HG02973 (cell line): ENCODE measurements around the gene DLGAP1.

Experiments used
- ATAC-seq: cut with Tn5 transposase; IDR thresholded peaks from one replicate; pipeline ENCODE4 v1.9.1; 2021; ENCODE audit warnings: moderate library complexity; ENCODE audit not compliant: unreplicated experiment

The DLGAP1 gene

GRCh38 chr18:3528231-3528630 is 926.9 kb downstream of the DLGAP1 start:
- ATAC-seq = no peak

DNA sequence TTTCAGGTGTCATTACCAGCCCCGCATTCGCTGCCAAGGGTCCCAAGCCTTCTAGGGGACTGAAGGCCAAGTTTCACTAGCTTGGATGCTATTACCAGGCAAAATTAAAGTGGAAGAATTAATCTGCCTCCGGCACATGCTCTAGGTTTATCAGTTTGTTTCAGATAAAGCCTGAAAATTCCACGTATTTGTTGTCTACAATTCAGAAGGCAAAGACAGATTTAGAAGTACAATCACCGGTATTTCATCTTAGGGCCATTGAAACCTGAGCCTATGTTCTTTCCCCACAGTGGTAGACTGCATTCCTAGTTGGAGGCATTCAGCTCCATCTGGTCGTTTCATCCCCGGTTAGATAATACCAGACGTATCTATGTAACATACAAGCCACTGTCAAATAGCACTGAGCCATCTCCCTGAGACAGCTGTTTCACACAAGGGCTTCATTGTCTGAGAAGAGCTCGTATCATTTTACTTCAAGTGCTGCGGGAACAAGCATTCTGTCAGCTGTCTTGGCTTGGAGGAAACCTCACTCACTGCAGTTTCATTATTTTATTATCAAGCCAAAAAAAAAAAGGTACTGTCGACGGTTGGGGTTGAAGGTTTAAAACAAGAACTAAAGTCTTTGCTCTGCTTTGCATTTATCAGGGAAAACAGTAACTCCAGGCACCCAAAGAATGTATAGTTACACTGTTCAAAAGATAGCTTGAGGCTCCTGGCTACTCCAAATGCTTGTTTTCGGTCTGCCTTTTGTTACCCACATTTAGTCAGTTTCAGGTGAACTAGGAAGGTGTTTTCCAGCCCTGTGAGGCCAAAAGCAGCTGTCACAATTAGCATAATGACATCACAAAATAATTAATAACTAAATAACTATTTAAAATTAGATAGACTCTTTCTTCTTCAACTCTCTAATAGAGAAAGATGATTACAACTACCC is 928.4 kb downstream of the DLGAP1 start:
- ATAC-seq = peak; percentile 59

DNA sequence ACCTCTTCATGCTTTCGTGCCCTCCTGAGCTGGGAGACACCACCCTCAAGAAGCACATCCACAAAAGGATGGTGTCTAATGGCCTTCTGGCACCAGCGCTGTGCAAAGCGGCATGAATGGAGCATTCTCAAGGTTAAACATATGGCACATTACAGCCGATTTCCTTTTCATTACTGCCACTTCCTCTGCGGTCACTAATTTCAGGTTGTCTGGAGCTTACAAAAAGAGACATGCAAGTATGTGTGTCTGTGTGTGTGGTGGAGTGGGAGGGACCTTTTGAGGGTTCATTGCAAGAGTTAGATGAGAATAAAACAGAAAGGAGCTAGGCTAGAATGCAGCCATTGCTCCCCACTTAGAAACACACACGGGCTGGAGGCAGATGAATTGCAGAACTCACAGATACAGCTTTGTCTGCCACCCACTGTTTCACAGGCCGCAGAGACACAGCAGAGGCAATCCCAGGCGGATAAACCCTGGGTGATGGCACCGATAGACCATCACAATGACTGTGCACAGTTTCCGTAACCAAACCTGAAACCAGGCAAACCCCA is 929.2 kb downstream of the DLGAP1 start:
- ATAC-seq = peak; percentile 72

- ATAC-seq = no peak
Observed at GRCh38 chr18:3524706-3525105, 930.4 kb downstream of the DLGAP1 start.

DNA sequence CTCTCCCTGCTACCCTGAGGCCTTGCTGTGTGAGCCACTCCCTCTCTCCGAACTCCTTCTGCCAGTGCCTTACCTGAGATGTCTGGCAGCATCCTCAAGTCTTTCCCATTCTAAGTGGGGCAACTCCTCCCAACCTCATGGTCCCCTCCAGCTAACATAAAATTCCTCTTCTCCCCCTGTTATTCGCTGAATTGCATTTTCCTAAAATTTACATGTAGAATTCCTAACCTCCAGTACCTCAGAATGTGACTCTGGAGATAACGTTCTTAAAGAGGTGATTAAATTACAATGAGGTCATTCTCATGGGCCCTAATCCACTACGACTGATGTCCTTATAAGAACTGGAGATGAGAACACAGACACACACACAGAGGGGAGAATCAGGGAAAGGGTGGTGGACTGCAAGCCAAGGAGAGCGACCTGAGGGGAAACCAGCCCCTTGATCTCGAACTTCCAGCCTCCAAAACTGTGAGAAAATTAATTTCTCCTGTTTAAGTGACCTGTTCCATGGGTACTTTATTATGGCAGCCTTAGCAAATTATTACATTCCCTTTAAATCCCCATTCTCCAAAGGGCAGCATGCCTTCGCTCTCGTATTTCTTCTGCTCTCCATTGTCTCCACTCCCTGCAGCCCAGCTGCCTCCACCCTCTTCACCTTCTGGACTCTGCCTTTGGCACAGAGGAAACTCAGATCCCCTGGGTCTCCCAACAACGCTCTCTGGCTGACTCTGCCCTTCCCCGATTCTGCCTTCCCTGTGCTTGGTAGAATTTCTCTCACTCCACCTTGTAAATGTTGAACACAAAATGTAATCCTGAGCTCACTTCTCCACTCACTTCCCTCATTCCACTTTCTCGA is 934.6 kb downstream of the DLGAP1 start:
- no peak for ATAC-seq

DNA sequence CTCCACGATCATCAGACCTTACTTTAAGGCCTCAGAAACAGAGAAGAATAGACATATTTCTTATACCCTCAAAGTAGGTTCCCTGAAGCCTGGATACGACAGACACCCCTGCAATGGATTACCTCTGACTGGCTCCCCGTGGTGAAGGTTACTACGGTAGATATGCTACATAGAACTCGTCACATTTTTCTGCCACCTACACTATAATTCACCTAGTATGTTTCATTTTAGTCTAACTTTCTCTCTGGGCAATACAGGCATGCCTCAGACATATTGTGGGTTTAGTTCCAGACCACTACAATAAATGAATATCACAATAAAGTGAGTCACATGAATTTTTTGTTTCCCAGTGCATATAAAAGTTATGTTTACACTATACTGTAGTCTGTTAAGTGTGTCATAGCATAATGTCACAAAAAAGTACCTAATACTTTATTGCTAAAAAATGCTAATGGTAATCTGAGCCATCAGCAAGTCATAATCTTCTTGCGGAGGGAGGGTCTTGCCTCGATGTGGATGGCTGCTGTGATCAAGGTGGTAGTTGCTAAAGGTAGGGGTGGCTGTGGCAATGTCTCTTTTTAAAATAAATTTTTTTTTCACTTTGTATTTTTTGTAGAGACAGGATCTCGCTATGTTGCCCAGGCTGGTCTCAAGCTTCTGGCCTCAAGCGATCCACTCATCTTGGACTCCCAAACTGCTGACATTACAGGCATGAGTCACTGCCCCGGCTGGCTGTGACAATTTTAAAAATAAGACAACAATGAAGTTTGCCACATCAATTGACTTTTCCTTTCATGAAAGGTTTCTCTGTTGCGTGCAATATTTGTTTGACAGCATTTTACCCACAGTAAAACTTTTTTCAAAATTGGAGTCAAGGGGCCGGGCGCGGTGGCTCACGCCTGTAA is 940.5 kb downstream of the DLGAP1 start:
- no peak for ATAC-seq

GRCh38 chr18:3513481-3513880 is 941.6 kb downstream of the DLGAP1 start:
- ATAC-seq = peak; percentile 76

DNA sequence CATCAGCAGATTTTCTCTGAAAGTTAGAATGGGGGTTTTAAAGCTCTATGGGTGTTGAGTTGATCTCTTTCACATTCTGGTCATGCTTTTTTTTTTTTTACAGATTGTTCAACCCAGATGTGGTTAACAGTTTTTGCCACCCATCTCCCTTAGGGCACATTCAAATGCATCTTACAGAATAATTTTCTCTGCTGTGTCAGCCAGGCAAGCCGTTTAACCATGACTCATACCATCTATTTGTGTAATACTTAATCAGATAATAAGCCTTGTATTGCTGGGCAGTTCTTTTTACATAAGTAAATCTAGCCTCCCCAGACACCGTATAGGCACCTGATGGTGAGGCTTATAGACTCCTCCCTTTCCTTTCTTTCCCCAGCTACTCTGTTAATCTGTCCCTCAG is 943.1 kb downstream of the DLGAP1 start:
- no peak for ATAC-seq

DNA sequence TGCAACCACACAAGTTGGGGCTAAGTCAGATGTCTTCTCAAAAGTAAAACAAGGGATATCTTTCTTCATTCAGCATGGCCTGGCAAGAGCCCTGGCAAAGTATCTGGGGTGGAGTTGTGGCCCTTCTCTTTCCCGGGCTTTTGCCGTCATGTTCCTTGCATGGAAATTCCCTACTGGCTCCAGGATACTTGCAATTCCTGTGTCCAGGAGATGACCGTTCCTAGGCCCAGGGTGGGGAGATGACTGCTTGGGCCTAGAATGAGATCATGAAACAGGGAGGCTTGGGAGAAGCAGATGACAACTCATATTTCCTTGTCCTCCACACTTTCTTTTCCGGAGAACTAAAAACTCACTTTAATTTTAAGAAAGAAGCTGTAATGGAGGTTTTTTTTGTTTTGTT is 944.2 kb downstream of the DLGAP1 start:
- ATAC-seq = no peak

DNA sequence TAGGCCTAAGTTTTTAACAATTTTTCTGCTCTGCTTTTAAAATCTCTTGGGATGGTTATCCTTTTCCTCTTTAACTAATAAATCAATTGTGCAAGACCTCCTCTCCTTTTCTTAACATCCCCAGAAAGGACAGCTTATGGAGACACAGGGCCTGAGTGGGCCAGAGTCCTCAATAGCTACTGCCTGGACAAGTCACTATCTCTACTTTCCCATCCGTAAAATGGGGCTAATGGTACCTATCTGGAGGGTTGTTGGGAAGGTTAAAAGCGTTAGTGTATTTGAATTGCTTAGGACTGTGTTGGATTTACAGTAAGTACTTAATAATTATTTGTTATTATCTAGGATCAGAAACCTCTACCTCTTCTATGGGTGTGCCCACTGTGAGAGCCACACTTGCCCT is 945.1 kb downstream of the DLGAP1 start:
- ATAC-seq = no peak

- ATAC-seq = no peak
Observed at GRCh38 chr18:3508576-3509549, 946.2 kb downstream of the DLGAP1 start.

DNA sequence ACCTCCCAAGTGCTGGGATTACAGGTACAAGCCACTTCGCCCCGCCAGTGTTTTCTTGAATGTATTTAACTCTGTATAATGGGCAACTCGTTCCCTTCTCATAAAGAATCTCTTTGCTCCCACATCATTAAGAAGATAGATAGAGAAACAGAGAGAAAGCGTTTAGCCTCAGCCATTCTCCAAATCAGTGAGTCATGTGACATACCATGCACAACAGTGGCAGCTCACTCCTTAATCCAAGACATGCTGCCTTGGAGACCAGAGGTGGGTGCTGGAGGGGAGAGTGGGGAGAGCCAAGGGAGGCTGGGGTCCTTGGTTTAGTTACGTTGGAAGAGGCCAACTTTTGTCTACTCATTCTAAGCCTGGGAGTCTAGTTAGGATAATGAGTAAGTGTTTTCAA is 950.5 kb downstream of the DLGAP1 start:
- no peak for ATAC-seq

GRCh38 chr18:3502650-3503049 is 952.5 kb downstream of the DLGAP1 start:
- no peak for ATAC-seq

DNA sequence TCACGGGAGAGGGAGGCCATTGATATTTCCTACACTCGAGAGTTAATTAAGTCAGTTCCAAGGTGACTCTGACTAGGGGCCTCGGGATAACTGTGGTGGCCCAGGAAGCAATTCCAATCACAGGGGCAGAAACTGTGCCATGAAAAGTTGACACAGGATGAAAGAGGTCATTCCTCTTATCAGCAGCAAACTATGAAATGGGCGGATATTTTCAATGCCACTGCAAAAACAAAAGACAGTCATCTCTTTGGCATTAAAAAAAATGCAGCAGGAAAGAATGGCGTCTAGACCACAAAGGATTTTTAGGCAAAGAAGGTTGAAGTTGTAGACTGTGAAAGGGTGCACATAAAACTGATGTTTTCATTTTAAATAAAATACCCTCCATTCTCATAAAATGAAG is 955.1 kb downstream of the DLGAP1 start:
- no peak for ATAC-seq

DNA sequence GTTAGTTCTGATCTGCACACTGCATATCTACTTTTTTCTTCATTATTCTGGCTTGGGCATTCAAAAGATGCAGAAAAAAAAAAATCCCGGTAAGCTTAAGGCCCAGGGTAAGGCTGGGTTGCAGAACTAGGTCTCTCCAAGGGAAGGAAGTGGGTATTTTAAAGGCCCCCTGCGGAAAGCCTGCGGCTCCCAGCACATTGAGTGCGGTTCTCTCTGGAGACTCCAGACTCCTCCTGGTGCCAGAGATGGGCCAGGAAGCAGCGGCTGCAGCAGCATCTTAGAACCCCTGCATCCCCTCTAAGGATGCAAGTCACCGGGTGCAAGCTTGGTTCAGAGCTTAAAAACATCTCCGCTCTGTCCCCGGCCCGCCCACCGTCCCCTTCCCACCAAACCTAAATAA is 955.6 kb downstream of the DLGAP1 start:
- ATAC-seq = no peak

GRCh38 chr18:3498698-3499471 is 956.2 kb downstream of the DLGAP1 start:
- ATAC-seq = no peak

- no peak for ATAC-seq
Observed at GRCh38 chr18:3495691-3496430, 959.2 kb downstream of the DLGAP1 start.

DNA sequence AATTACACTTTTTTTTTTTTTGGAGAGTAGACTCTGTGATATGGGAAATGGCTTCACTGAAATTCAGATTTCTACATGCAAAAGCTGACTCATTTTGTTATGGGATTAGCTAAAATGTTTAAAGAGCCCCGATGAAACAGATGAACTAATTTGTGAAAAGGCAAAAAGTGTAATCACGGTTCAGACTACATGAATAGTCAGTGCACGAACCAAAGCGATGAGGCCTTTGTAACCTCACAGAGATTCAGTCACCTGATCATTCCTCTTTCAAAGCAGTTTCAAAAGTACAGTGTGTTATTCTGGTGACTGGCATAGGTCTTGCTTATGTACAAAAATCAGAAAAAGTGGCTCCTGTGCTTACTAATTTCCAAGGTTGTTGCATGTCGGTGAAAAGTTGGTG is 960.5 kb downstream of the DLGAP1 start:
- no peak for ATAC-seq
